ENCODE measurements around the gene UBE2G1. TPM values are rescaled to one million over a fixed set of nuclear protein-coding genes. Genes with fewer than 3 reads are reported as not detected.

UBE2G1 gene
- total RNA-seq, 1 donor from 2014 or later = 92.8 TPM

- intact Hi-C loops (cut with micrococcal nuclease) = no loop called here
- DNase-seq = no peak
- TF ChIP-seq CTCF (IDR thresholded peaks at IDR 0.05; ENCODE audit: borderline replicate concordance) = no peak
Observed at GRCh38 chr17:4395111-4395478, 28.6 kb upstream of the UBE2G1 start.

GRCh38 chr17:4394208-4395110 is 28.0 kb upstream of the UBE2G1 start:
- Histone ChIP-seq H3K27me3 (ENCODE audit: low read depth) (no peaks in the 10 kb centered on the region), H3K4me3 (no peak overlapping the region), H3K36me3 (no peaks in the 10 kb centered on the region), H3K9me3 (replicated peaks) (no peaks in the 10 kb centered on the region), H3K27ac (replicated peaks) (no peak overlapping the region), H3K4me1 (no peaks in the 10 kb centered on the region)
- intact Hi-C loops (cut with micrococcal nuclease) = no loop called here
- TF ChIP-seq CTCF (IDR thresholded peaks at IDR 0.05; ENCODE audit: borderline replicate concordance) = no peak
- no peak for DNase-seq

More at GRCh38 chr17:4395111-4395478, 28.6 kb upstream of the UBE2G1 start:
- Histone ChIP-seq H3K36me3 (no peaks in the 10 kb centered on the region), H3K27me3 (ENCODE audit: low read depth) (no peaks in the 10 kb centered on the region), H3K27ac (replicated peaks) (no peak overlapping the region), H3K4me3 (no peak overlapping the region), H3K4me1 (no peaks in the 10 kb centered on the region), H3K9me3 (replicated peaks) (no peaks in the 10 kb centered on the region)

GRCh38 chr17:4393806-4394205 is 27.3 kb upstream of the UBE2G1 start:
- Histone ChIP-seq H3K27me3 (ENCODE audit: low read depth) (no peaks in the 10 kb centered on the region), H3K9me3 (replicated peaks) (no peaks in the 10 kb centered on the region), H3K27ac (replicated peaks) (no peak overlapping the region), H3K4me3 (no peak overlapping the region), H3K36me3 (no peaks in the 10 kb centered on the region), H3K4me1 (no peaks in the 10 kb centered on the region)
- intact Hi-C loops (cut with micrococcal nuclease) = no loop called here
- TF ChIP-seq CTCF (IDR thresholded peaks at IDR 0.05; ENCODE audit: borderline replicate concordance) = no peak
- no peak for DNase-seq

GRCh38 chr17:4389079-4389478 is 22.6 kb upstream of the UBE2G1 start:
- H3K4me1 ChIP-seq = no peaks in the 10 kb centered on the region
- no peaks in the 10 kb centered on the region for H3K36me3 ChIP-seq
- intact Hi-C loops (cut with micrococcal nuclease) = no loop called here
- no peak overlapping the region for H3K4me3 ChIP-seq
- no peaks in the 10 kb centered on the region for H3K27me3 ChIP-seq (ENCODE audit: low read depth)
- DNase-seq = no peak
- H3K9me3 ChIP-seq (replicated peaks) = no peaks in the 10 kb centered on the region
- no peak for TF ChIP-seq CTCF (IDR thresholded peaks at IDR 0.05; ENCODE audit: borderline replicate concordance)
- no peak overlapping the region for H3K27ac ChIP-seq (replicated peaks)

GRCh38 chr17:4387137-4387536 is 20.7 kb upstream of the UBE2G1 start:
- no peak for TF ChIP-seq CTCF (IDR thresholded peaks at IDR 0.05; ENCODE audit: borderline replicate concordance)
- H3K4me3 ChIP-seq = no peak overlapping the region
- no peaks in the 10 kb centered on the region for H3K9me3 ChIP-seq (replicated peaks)
- no peaks in the 10 kb centered on the region for H3K27me3 ChIP-seq (ENCODE audit: low read depth)
- DNase-seq = no peak
- H3K27ac ChIP-seq (replicated peaks) = no peak overlapping the region
- H3K36me3 ChIP-seq = no peaks in the 10 kb centered on the region
- intact Hi-C loops (cut with micrococcal nuclease) = no loop called here
- H3K4me1 ChIP-seq = no peaks in the 10 kb centered on the region
